Heart left ventricle (tissue), 13 donors: ENCODE measurements around the gene KCTD19.

Experiments used
- CTCF ChIP-seq, 12 donors: fragments of 200-600 bp; sonication (generic) in 4 of 12; IDR thresholded peaks; one replicate each; pipeline versions ENCODE4 v1.5.0 to v1.8.0; 2018 to 2022; ENCODE audit warnings: antibody characterized with exemption in 12 of 12, mild to moderate bottlenecking in 5 of 12
- POLR2A ChIP-seq, 2 donors: fragments of 450-650 bp; IDR thresholded peaks; one replicate each; pipeline ENCODE4 v1.6.1; 2017; ENCODE audit warnings: antibody characterized with exemption in 2 of 2, mild to moderate bottlenecking in 2 of 2, moderate library complexity in 2 of 2
- donor health status: ischemic (EF 13 %, LVEDD 7.1; RV severe dilation, severe dysfunction).
- donor health status: DM: no; HTN: yes; CAD: no.
- donor health status: DM: no; HTN: no; CAD: no.
- donor health status: ischemic (EF 25% LVEDD 6.9; RV normal size, moderate dysfunction).
- donor health status: ischemic (EF 25% LVEDD 5.7; RV mildly dilated, moderate dysfunction).
- donor health status: ischemic (EF 35%, LVEDD 5.7; RV mildly dilated, moderate dysfunction).
- donor health status: nonischemic (EF 11% LVEDD 7.7; RV severe dilation, severe dysfunction).
- donor health status: DM: yes; HTN: yes; CAD: no.
- donor health status: PGD.
- donor health status: ischemic (EF 29% LVEDD 5.4; RV normal size, mild dysfunction).
- donor health status: nonischemic (EF 23%, LVEDD 6.1; RV moderate dilation, normal function).

- TF ChIP-seq CTCF (IDR thresholded peaks at IDR 0.05) (no peak), POLR2A (IDR thresholded peaks at IDR 0.05) (no peak)
These were observed 28.3 kb downstream of the KCTD19 start for GRCh38 chr16:67298277-67298676.
